ENCODE measurements around the gene MRPS12. TPM values are rescaled to one million over a fixed set of nuclear protein-coding genes. Genes with fewer than 3 reads are reported as not detected.

Gene MRPS12
- total RNA-seq, 1 experiment from 2014 or later, result 84.8 TPM

GRCh38 chr19:38945562-38946228 lies 15.0 kb downstream of the MRPS12 start:
- no peak overlapping the region for H3K4me3 ChIP-seq
- intact Hi-C loops (cut with micrococcal nuclease; ENCODE audit: unreplicated experiment), result no loop called here
- peaks cover 8% of the 10 kb centered on the region; the same call in 1 of the 2 replicates for H3F3A ChIP-seq (ENCODE audit: insufficient read depth, low read depth)
- no peak overlapping the region for H2AFZ ChIP-seq
- no peak overlapping the region for H3K4me2 ChIP-seq
- no peaks in the 10 kb centered on the region for H3K9me2 ChIP-seq (ENCODE audit: insufficient read depth)
- H3K4me1 ChIP-seq (replicated peaks; ENCODE audit: insufficient read depth), result no peaks in the 10 kb centered on the region
- ChIA-PET CTCF (no interaction called here), POLR2A (ENCODE audit: unreplicated experiment) (no interaction called here)
- DNase-seq, result no peak
- H3K27ac ChIP-seq, result no peak overlapping the region
- no peaks in the 10 kb centered on the region for H4K20me1 ChIP-seq (ENCODE audit: insufficient read depth)
- no peaks in the 10 kb centered on the region for H3K9me3 ChIP-seq (ENCODE audit: insufficient read depth, low read depth)
- BruUV-seq (replicated peaks), result no TSS peak
- TF ChIP-seq EZH2 (IDR thresholded peaks at IDR 0.05; ENCODE audit: low read depth) (no peak), CTCF (conservative IDR thresholded peaks at IDR 0.05) (no peak)
- H3K27me3 ChIP-seq (ENCODE audit: insufficient read depth, low read depth), result no peaks in the 10 kb centered on the region
- H3K36me3 ChIP-seq (ENCODE audit: low read depth), result no peaks in the 10 kb centered on the region
- no peaks in the 10 kb centered on the region for H3K79me2 ChIP-seq (ENCODE audit: low read depth)

GRCh38 chr19:38946229-38947010 lies 15.7 kb downstream of the MRPS12 start:
- ChIA-PET POLR2A (ENCODE audit: unreplicated experiment) (no interaction called here), CTCF (no interaction called here)

More at GRCh38 chr19:38946229-38947010, 15.7 kb downstream of the MRPS12 start:
- Histone ChIP-seq H3K27me3 (ENCODE audit: insufficient read depth, low read depth) (no peaks in the 10 kb centered on the region), H4K20me1 (ENCODE audit: insufficient read depth) (no peaks in the 10 kb centered on the region), H3K27ac (no peak overlapping the region), H3K9me2 (ENCODE audit: insufficient read depth) (no peaks in the 10 kb centered on the region), H2AFZ (no peak overlapping the region), H3K36me3 (ENCODE audit: low read depth) (no peaks in the 10 kb centered on the region), H3K79me2 (ENCODE audit: low read depth) (no peaks in the 10 kb centered on the region), H3K4me3 (no peak overlapping the region), H3K4me1 (replicated peaks; ENCODE audit: insufficient read depth) (no peaks in the 10 kb centered on the region), H3F3A (ENCODE audit: insufficient read depth, low read depth) (peaks cover 8% of the 10 kb centered on the region), H3K4me2 (no peak overlapping the region), H3K9me3 (ENCODE audit: insufficient read depth, low read depth) (no peaks in the 10 kb centered on the region)
- TF ChIP-seq EZH2 (IDR thresholded peaks at IDR 0.05; ENCODE audit: low read depth) (no peak), CTCF (conservative IDR thresholded peaks at IDR 0.05) (no peak)
- no TSS peak for BruUV-seq (replicated peaks)
- intact Hi-C loops (cut with micrococcal nuclease; ENCODE audit: unreplicated experiment), result no loop called here
- DNase-seq, result no peak

Data from PC-9 (cell line).